GM12892 (cell line): ENCODE results near the gene LPAR3.

Experiments used
- POLR2A ChIP-seq: IDR thresholded peaks from 2 replicates; pipeline ENCODE4 v1.6.1; 2011; ENCODE audit warnings: low read depth, low read length, control low read depth
- POLR2AphosphoS5 ChIP-seq: IDR thresholded peaks from 2 replicates; pipeline ENCODE4 v1.6.1; 2011; ENCODE audit warnings: low read depth, low read length, control low read depth
- TAF1 ChIP-seq: IDR thresholded peaks from 2 replicates; pipeline ENCODE4 v1.6.1; 2011; ENCODE audit warnings: low read depth, mild to moderate bottlenecking, control low read depth, low read length, borderline replicate concordance

DNA sequence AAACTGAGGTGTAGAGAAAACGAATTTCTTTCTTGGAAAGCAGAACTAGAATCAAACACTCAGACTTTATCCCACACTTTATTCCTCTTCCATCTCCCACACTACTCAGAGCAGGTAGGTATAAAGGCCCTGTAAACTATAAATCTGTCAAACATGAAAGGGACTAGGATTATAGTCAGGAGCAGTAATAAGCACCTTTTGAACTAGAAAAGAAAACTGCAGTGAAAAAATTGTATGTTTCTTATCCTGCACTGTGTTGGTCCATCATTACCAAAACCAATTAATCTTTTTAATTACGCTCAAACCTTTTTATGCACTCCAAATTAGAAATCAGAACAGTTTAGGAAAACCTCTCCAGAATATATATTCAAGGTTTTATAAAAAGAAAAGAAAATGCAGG, 47.6 kb downstream of the LPAR3 start:
- TF ChIP-seq POLR2AphosphoS5: no peak
- no peak for TF ChIP-seq TAF1
- TF ChIP-seq POLR2A: no peak
